SK-N-DZ (cell line): ENCODE data around the gene TRIP11.

Experiments
- DNase-seq: peaks from one replicate; pipeline ENCODE4 v3.0.0-alpha.2; 2015; ENCODE audit warnings: low spot score

TRIP11 gene

DNA sequence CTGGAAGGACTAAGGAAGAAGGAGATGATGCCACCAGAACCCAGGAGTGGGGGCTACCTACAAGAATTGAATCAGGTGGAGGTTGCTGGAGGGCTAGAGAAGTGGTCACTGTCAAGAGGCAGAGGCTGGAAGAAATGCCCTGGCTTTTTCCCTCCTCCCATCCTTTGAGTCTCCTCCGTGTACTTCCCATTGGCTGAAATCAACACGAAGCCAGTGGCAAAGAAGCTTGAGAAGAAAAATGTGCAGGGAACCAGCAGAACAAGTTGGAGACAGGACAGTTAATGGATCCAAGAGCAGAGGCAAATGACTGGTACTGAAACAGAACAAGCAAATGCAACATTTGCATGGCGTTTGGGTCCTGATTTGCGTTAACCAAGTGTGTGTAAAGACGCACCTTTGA, 83.2 kb downstream of the TRIP11 start:
- no peak for DNase-seq

DNA sequence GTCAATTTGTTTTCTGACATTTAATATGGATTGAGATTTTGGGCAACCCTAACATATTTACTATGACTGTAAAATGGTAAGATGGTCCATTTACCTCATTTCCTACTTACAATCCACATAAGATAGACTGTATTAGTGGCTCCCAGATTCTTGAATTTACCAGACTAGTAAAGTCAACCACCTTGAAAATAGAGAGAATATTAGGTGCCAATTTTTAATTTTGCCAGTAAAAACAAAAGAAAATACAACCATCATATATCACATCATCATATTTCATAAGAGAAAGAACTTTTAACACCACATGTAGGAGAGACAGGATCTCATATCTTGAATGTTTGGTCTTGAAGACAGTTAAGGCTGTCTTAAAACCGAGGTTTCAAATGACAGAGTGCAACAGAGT, 84.7 kb downstream of the TRIP11 start:
- no peak for DNase-seq

DNA sequence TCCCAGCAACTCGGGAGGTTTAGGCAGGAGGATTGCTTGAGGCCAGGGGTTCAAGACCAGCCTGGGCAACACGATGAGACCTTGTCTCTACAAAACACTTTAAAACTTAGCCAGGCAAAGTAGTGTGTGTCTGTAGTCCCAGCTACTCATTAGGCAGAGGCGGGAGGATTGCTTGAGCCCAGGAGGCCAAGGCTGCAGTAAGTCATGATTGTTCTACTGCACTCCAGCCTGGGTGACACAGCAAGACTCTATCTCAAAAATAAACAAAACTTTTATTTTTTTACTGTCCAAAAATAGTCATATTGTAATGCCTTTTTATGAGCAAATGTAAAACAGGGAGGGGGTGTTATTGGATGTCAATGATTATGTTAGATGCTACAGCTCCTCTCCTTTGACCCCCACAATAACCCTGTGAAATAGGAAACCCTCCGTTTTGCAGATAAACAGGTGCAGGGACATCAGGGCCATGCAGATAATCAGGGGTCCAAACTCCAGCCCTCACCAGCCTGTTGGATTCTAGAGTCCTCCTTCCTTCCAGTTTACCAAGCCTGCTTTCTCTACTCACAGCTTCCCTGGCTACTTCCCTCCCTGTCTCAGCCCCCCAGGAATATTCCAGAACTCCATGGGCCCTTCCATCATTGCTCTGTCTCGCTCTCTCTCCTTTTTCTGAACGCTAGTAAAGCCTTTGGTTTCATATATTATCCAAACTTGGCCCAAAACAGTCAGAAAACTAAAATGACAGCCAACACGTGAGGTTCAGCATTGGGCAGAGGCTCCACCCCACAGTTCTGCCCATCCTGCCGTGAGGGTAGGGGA, 86.5 kb downstream of the TRIP11 start:
- no peak for DNase-seq

DNA sequence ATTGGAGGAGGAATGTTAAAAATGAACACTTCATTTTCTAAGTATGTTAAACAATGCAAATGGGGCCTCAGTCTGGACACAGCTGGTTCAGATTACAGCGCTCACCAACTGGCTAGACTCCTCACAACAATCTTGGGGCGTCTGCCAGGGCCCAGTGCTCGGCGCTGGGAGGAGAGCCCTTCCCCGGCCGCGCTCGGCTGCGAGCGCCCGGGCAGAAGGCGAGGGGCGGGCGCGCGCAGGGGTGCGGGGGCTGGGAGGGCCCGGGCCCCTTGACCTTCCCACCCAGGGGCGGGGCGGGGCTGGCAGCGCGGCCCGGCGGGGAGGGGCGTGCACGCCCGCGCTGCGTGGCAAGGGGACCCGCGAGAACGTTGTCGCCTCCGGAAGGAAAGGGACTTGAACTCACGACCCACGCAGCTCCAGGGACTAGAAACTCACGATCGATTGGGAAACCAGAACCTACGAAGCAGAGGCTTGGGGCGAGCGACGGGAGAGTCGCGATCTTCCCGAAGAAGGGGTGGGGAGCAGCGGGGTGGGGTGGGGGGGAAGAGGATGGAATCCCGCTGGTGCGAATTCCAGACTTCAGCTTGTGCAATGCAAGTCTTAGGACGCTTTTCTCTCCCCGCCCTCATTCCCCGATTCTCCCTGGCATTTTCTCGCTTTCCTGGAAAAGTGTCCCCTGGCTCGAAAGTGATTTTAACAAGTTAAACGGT, 92.2 kb downstream of the TRIP11 start, which contains the start of gene FBLN5:
Gene FBLN5 (minus strand): TSS at position 220 of the 710 bp plus-strand sequence. CDS start 465 bp downstream, outside the sequence.
- DNase-seq = no peak

DNA sequence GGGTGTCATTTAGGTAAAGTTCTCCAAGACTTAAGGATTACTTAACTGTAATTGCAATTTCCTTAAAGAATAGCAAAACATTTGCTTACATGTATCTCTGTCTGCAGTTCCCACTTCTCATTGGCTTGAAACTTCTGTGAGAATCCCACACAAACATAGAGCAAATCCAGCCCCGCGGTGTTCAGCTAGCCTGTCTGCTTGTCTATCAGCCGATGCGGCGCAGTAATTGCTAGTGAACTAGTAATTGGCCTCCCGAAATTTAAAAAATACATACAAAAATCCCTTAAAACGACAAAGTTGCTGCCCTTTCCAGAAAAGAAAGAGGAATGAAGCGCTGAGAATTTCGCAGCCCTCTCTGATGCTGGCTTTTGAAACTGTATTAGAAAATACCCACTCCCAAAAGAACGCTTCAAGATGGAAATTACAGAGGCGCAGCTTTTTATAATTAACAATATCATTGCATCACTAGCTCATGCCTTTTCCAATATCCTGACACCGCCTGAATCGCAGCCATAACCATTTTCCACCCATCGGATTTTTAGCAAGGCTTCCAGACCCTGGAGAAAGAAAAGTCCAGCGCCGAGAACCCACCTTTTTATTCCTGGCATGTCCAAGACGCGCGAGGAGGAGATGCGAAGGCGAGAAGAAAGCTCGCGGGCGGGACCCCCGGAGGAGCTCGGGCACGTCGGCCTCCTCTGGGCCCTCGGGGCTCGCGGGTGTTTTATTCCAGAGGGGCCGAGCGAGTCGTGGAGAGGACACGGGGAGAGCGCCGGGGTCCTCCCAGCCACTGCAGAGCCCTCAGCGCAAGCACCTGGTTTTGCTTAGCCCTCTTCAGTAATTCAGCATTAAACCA, 93.0 kb downstream of the TRIP11 start:
- no peak for DNase-seq

DNA sequence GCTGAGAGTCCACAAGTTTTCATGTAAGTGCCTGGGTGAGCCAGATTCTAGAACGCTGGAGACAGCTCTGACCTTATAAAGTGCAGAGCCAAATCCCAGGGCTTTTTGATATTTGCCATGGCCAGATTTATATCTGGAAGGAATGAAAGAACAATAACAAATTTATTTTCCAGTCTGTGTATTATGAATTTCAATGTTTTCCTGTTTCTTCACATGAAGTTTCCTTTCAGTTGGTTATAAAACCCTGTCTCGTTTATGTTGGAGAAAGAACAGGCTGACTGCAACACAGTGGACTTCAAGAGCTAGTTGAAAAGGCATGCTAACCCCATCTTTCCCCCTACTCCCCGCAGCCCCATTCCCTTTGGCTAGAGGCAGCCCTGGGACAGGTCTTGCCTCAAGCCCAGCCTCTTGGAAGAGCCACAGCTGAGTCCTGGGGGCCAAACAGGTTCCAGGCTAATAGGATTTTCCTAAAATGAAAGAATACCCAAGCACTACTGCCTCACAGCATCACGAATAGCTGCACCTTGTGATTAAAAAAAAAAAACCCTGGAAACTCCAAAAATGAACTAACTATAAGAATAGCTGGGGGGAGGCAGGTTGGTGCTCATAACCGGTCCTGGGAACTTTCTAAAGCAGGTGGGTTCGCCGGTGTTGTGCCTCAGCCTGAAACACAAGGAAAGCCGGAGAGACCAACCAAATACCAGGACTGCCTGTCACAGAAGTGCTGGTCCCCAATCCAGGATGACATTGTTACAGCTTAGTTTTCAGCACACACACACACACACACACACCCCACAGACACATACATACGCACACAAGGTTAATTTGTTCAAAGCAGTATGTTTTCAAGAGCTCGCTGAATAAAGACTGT, 93.9 kb downstream of the TRIP11 start:
- no peak for DNase-seq

DNA sequence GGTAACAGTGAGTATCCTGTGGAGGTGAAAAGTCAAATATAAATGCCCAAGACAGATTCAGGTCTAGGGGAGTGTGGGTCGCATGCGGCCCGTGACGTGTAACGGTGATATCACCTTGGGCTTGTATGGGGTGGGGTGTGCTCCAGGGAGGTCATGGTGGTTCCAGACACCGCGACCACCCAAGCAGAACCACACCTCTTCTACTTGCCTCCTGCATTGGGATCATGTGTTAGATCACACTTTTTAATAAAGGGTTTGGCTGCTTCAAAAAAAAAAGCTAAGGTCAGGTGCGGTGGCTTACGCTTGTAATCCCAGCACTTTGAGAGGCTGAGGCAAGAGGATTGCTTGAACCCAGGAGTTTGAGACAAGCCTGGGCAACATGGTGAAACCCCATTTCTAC, 96.9 kb downstream of the TRIP11 start:
- no peak for DNase-seq

DNA sequence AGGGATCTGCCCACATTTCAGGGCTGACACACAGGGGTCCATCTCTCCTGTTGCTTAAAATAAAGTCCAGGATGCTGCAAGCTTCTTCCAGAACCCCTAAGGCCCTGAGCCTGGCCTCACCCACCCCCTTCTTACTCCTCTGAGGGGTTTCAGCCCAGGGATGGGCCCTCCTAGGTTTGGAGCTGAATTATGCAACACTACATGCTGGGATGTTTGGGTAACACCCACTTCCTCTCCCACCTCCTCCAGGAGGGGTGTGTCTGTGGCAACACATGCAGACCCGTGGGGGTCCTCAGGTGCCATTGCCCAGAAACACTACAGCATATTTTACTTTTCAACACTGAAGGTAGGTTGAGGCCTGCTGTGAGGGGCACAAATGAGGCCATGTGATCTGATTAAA, 97.7 kb downstream of the TRIP11 start:
- no peak for DNase-seq

DNA sequence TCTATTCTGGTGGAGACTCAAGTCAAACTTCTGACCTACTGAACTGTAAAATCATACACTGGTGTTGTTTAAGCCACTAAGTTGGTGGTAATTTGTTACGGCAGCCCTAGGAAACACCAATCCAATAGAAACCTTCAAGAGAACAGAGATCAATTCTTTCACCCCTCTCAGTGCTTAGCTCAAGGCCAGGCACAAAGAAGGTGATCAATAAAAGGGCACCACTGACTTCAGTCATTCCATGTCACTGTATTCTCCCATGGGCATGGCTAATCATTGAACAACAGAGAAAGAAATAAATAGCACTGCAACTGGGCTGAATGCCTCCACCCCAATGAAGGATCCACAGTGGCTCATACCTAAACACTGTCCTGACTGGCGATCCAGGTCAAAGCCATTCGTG, 99.7 kb downstream of the TRIP11 start:
- DNase-seq = no peak

DNA sequence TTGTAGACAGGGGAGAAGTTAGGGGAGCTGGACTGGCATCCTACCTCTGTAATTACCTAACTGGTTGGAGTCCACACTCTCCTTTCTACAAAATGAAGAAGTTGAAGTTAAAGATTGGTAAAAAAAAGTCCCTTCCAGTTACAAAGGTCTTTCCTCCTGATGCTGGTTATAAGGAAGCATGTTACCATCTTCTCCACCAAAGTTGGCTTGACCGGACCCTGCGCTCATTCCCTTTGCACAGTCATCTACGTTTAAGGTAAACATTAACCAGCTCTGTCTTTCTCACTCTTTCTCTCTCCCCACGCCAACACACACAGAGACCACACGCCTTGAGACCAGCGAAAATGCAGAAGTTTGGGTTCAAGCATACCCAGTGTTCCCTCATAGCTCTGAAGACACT, 104.3 kb downstream of the TRIP11 start:
- no peak for DNase-seq

DNA sequence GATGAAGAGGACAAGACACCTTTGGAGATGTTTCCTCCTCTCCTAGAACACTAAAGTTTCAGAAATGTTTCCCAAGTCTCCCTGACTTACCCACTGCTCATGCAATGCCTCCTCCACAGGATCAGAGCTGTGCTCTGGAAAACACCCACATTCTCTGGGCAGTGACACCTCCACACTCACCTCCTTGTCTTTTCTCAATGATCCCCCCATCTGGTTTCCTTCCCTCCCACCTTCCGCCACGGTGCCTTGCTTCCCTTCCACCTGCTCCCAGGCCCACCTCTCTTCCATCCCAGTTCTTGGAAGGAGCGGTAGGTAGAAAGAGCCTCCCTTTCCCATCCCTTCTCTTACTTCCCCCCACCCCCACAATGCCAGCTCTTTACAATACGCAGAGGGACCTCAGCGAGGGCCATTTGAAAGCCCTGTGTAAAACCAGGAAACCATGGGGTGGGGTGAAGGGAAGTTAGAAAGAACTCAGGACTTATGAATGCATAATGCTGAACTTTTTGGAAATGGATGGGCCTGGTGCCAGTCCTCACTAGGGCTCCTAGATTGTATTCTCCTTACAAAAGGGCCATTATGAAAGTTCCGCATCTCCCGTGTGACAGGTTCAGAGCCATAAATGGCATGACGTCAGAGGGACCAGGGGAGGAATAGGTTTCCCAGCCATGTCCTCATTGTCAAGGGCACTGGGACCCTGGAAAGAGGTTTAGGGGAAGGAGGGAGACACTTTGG, 105.1 kb downstream of the TRIP11 start:
- no peak for DNase-seq

DNA sequence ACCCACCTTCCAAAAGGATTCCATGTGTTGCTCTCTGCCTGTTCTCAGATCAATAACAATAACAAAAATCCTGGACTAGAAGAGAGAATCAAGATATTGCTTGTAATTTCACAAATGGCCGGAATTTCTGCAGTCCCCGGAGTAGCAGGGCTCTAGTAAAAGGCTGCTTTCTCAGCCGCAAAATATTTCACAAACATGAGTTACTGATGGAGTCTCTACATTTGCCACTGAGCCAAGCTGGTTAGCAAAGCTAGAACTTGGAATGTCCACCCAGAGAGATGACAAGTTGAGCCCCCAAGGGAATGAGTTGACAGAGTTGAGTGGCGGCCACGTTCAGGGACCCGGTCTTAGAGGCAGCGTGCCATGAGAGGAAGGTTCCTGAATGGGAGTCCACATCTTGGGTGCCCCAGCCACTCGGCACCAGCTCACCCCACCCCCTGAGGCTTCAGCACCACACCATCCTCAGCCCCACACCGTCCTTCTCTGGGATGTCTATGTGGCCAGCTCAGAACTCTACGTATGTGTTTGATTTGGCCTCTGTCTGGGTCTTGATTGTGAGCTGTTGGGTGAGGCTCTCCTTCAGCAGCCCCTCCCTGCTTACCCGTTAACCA, 108.3 kb downstream of the TRIP11 start:
- no peak for DNase-seq

DNA sequence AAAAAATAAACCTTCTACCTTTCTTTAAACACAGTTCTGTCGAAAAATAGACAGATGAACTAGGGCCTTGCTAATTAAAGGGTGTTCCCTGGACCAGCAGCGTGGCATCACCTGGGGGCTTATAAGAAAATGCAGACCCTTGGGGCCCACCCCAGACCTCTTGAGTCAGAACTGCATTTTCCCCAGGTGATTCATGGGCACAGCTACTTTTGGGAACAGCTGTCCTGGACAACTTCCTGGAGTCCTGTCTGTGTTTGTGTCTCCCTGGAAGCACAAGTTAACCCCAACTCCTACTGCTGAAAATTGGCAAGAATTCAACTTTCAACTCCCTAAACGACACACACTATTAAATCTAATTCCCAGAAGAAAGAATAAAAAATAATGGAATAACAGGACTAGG, 110.2 kb downstream of the TRIP11 start:
- DNase-seq = no peak

DNA sequence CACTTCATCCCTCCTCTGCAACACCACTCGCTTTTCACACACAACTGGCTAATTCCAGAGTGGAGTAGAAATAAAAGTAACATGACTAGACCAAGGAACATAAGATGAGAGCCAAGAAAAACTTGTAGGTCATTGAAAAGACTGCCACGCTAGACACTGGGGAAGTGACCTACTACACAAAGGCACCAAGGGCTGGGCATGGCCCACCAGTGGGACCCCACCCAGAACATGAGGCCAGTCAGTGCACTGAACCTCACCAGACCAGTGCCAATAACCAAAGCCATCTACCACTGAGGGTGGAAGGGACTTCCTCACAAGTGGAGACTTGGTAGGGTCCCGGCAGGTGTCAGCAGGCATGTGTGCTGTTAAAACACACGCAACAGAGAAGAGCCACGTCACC, 112.1 kb downstream of the TRIP11 start:
- no peak for DNase-seq

DNA sequence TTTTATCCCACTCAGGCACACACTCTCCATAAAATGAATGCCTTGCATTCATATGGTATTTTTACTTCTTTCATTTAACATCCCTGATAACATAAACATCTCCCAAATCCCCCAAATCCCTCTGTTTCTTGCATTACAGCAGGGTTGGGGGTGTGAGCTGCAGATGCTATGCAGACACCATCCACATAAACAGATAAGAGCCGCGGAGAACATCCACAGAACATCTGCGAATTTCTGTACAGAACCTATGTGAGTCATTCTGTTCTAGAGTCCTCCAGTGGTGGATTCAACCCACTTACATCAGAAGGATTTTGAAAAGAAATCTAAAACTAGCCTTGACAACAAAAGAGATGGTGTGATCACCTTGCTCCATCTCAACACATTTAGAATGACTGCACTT, 112.7 kb downstream of the TRIP11 start:
- no peak for DNase-seq

DNA sequence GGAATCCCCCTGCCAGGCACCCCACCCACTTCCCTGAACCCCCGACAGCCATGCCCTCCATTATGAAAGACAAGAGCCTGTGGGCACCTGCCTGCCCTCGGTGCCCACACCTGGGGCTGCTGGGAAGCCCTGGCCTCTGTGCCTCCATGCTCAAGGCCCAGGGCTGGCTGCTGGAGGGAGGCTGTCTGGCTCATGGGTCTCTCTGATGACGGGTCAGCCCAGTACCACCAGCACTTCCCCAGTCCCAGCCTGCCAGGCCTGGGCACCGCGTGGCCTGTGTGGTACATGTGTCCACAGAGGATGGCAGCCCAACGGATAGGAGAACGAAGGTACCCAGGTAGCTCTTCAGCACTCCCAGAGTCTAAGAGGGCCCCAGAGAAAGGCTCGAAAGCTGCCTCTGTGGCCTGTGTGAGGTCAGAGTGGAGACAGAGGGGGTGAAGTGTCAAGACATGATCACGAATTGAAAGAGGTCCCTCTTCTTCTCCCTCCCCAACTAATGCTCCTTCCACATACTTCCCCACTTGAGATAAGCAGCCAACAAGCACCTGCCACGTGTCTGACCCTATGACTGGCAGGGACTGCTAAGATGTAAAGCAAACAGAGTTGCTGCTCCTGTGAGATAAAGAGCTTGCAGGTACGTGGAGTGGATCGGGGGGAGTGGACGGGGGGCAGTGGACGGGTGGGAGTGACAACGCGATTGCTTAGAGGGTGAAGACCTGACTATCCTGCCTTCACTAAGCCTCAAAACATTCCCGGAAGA, 113.5 kb downstream of the TRIP11 start:
- DNase-seq = no peak

DNA sequence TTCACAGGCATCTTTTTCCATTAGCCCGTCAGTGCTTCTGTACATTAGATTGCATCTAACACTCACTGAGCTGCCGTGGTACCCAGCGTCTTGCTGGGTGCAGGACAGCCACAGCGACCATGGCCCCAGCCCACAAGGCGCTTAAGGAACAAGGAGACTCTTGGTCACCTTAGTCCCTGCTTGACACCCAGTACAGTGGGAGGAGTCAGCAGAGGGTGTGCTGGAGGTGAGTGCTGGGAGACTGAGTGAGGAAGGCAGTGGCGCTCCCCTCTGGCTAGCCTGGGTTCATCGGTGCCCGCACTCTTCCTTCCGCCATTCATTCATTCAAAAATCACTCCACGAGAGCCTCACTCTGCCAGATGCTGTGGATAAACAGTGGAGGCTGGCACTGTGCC, 114.1 kb downstream of the TRIP11 start:
- DNase-seq = no peak

DNA sequence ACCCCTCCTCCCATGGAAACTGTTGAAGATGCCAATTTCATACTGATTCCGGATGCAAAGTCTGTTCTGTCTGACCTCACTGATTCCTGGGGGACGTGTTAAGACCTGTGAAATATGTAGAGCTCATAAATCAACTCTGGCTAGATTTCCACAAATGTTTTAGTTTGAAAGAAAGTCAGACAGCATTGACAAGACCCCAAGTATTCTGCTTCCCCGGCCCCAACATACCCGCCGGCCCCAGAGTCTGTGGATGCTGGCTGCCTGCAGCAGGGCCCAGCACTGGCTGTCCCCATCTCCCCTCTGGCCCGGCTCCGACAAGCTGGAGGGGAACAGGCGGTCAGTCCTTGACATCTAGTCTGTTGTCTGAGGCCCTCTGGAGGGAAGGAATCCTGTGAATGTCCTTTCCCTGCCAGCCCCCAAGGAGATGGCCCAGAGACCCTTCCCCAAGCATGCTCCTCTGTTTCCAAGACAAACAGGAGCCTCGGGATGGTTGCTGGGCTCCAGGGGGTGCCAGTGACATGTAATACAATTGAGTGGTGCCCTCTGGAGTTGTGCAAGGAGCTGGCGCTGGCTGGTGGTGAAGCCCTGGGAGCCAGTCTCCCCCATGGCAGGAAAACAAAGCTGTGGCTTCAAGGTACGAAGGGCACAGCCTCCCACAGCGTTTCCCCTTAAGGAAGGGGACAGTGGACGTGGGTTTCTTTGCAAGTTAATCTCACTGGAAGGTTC, 114.7 kb downstream of the TRIP11 start:
- DNase-seq = no peak

DNA sequence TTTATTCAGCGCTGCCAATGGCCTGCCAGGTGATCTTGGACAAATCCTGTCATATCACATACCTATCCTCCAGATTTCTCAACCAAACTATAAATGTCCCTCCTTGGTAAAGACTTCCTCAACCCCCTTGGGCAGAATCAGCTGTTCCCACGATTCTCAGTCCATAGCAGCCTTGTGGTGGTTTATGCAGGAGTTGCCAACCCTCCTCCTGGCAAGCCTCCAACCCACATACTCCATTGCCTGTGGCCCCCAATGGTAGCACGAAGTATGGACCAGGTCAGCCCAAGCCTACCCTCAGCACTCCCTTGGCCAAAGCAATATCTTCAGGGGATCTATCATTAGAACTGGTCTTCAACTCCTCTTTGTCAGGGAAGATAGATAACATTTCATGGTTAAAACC, 119.3 kb downstream of the TRIP11 start:
- no peak for DNase-seq
